A549 (cell line): ENCODE results near the gene SLC25A36. TPM values are rescaled to one million over a fixed set of nuclear protein-coding genes. Genes with fewer than 3 reads are reported as not detected.

Source experiments
- ATAC-seq, 2 experiments: fragments of 200-7000 bp in 1 of 2; fragments of >200 bp in 1 of 2; cut with Nextera tagmentation in 1 of 2; cut with Tn5 transposase in 1 of 2; 3 replicates each; pipeline versions ENCODE4 v1.8.0 to v1.9.1; 2018 to 2020; ENCODE audit warnings: mild to moderate bottlenecking in 1 of 2, moderate library complexity in 1 of 2
- CTCF ChIA-PET: fragments of 300-600 bp; sonication (Branson Sonifier 250); formaldehyde crosslinking; extraction: SDS; loops from one replicate; lab custom pipeline; 2021; ENCODE audit warnings: antibody characterized with exemption, inconsistent platforms; lab: Yijun Ruan, JAX
- POLR2A ChIA-PET: fragments of 350-600 bp; formaldehyde crosslinking; extraction: SDS; loops from one replicate; lab custom pipeline; 2021; ENCODE audit warnings: antibody characterized with exemption, inconsistent platforms; lab: Yijun Ruan, JAX
- DNase-seq, 2 experiments: peaks; one replicate each; pipeline versions ENCODE4 v3.0.0 to v3.0.0-alpha.2; 2011 to 2016; ENCODE audit warnings: low read depth in 1 of 2, low spot score in 1 of 2
- FAIRE-seq: peaks from 2 replicates; lab custom pipeline; 2011; peaks lifted over from hg19 to GRCh38; lab: Jason Lieb, UNC
- H3K27ac ChIP-seq, 2 experiments: fragments of >200 bp; sonication (Bioruptor Twin); formaldehyde crosslinking; 3 replicates each; pipeline ENCODE4 v1.5.1; 2016 to 2017
- H3K4me1 ChIP-seq: fragments of >200 bp; sonication (Bioruptor Twin); formaldehyde crosslinking; 3 replicates; pipeline ENCODE4 v1.6.1; 2016
- H3K4me2 ChIP-seq: fragments of >200 bp; sonication (Bioruptor Twin); formaldehyde crosslinking; 3 replicates; pipeline ENCODE4 v1.6.1; 2016
- H3K4me3 ChIP-seq: fragments of >200 bp; sonication (Bioruptor Twin); formaldehyde crosslinking; 3 replicates; pipeline ENCODE4 v1.5.1; 2016
- H3K9me3 ChIP-seq: fragments of >200 bp; sonication (Bioruptor Twin); formaldehyde crosslinking; 3 replicates; pipeline ENCODE4 v1.6.1; 2016
- CBX2 ChIP-seq: fragments of 200-600 bp; sonication (generic); IDR thresholded peaks from 2 replicates; pipeline ENCODE4 v1.6.1; 2016; ENCODE audit warnings: low read depth, mild to moderate bottlenecking, borderline replicate concordance
- CBX8 ChIP-seq: fragments of 200-600 bp; sonication (generic); IDR thresholded peaks from 2 replicates; pipeline ENCODE4 v1.6.1; 2016
- EHF ChIP-seq: fragments of 250-450 bp; sonication (Bioruptor Pico); IDR thresholded peaks from 2 replicates; pipeline ENCODE4 v1.5.0; 2020; ENCODE audit warnings: mild to moderate bottlenecking
- ELK1 ChIP-seq: fragments of 150-350 bp; IDR thresholded peaks from 2 replicates; pipeline ENCODE4 v1.6.1; 2014; ENCODE audit warnings: low read depth, mild to moderate bottlenecking, low read length
- ESRRA ChIP-seq: fragments of 150-350 bp; IDR thresholded peaks from 2 replicates; pipeline ENCODE4 v1.6.1; 2014; ENCODE audit warnings: mild to moderate bottlenecking, low read length, borderline replicate concordance
- FOSL2 ChIP-seq, 2 experiments: fragments of 450-650 bp in 1 of 2; fragments of >200 bp in 1 of 2; sonication (Bioruptor Twin) in 1 of 2; formaldehyde crosslinking; IDR thresholded peaks; 2 replicates each; pipeline versions ENCODE4 v1.5.0 to v1.6.1; 2016 to 2020; ENCODE audit warnings: mild to moderate bottlenecking in 1 of 2, moderate library complexity in 1 of 2
- HDAC2 ChIP-seq: fragments of 200-600 bp; sonication (generic); IDR thresholded peaks from 2 replicates; pipeline ENCODE4 v1.6.1; 2016
- HOXB5 ChIP-seq: fragments of 250-450 bp; sonication (Bioruptor Pico); IDR thresholded peaks from 2 replicates; pipeline ENCODE4 v1.5.0; 2020; ENCODE audit warnings: mild to moderate bottlenecking, moderate library complexity
- JUNB ChIP-seq: fragments of >200 bp; sonication (Bioruptor Twin); formaldehyde crosslinking; IDR thresholded peaks from 2 replicates; pipeline ENCODE4 v1.6.1; 2016
- KDM5A ChIP-seq: fragments of 200-600 bp; sonication (generic); IDR thresholded peaks from 2 replicates; pipeline ENCODE4 v1.6.1; 2016; ENCODE audit warnings: antibody characterized with exemption, mild to moderate bottlenecking
- MAZ ChIP-seq: fragments of 150-350 bp; IDR thresholded peaks from 2 replicates; pipeline ENCODE4 v1.6.1; 2014; ENCODE audit warnings: antibody characterized with exemption, low read depth, low read length, borderline replicate concordance
- MYC ChIP-seq: IDR thresholded peaks from 2 replicates; pipeline ENCODE4 v1.6.1; 2012; ENCODE audit warnings: mild to moderate bottlenecking, inconsistent platforms, low read length, improper control_type of control experiment, borderline replicate concordance
- NPAS2 ChIP-seq: fragments of 250-450 bp; sonication (Bioruptor Pico); IDR thresholded peaks from 2 replicates; pipeline ENCODE4 v1.8.0; 2022; ENCODE audit warnings: mild to moderate bottlenecking, moderate library complexity, borderline replicate concordance
- PHF8 ChIP-seq: fragments of 200-600 bp; sonication (generic); IDR thresholded peaks from 2 replicates; pipeline ENCODE4 v1.6.1; 2016; ENCODE audit warnings: low read depth, mild to moderate bottlenecking, antibody characterized with exemption, moderate library complexity, borderline replicate concordance
- RCOR1 ChIP-seq: fragments of 150-350 bp; IDR thresholded peaks from 2 replicates; pipeline ENCODE4 v1.6.1; 2014; ENCODE audit warnings: antibody characterized with exemption, low read length, low read depth
- RFX5 ChIP-seq: fragments of 450-650 bp; IDR thresholded peaks from 2 replicates; pipeline ENCODE4 v1.7.1; 2014; ENCODE audit warnings: antibody characterized with exemption, mild to moderate bottlenecking, moderate library complexity
- RNF2 ChIP-seq: fragments of 200-600 bp; sonication (generic); IDR thresholded peaks from 2 replicates; pipeline ENCODE4 v1.6.1; 2016; ENCODE audit warnings: low read depth, mild to moderate bottlenecking, antibody characterized with exemption, moderate library complexity, borderline replicate concordance
- SMC3 ChIP-seq: fragments of >200 bp; sonication (Bioruptor Twin); formaldehyde crosslinking; IDR thresholded peaks from 3 replicates; pipeline ENCODE4 v1.6.1; 2018; ENCODE audit warnings: inconsistent platforms
- SREBF2 ChIP-seq: fragments of 450-650 bp; IDR thresholded peaks from 2 replicates; pipeline ENCODE4 v1.6.1; 2014; ENCODE audit warnings: mild to moderate bottlenecking, moderate library complexity
- TFCP2L1 ChIP-seq: fragments of 250-450 bp; sonication (Bioruptor Pico); IDR thresholded peaks from 2 replicates; pipeline ENCODE4 v1.5.0; 2021; ENCODE audit warnings: mild to moderate bottlenecking
- ZC3H11A ChIP-seq: fragments of 450-650 bp; IDR thresholded peaks from 2 replicates; pipeline ENCODE4 v1.6.1; 2014; ENCODE audit warnings: antibody characterized with exemption, mild to moderate bottlenecking
- ZFP36 ChIP-seq: fragments of 450-650 bp; IDR thresholded peaks from 2 replicates; pipeline ENCODE4 v1.6.1; 2014; ENCODE audit warnings: borderline replicate concordance; ENCODE audit not compliant: partially characterized antibody
- WGBS: methylation state at CpG from one replicate; pipeline ENCODE4 v1.1.6; 2017; ENCODE audit errors: missing lambda C conversion rate; 5-methylcytosine and 5-hydroxymethylcytosine counted together
- polyA plus RNA-seq, 4 experiments: library from polyadenylated mRNA; depleted of rRNA in 3 of 4; stranded (reverse); fragments of >200 nt; fragmentation: RNase III in 1 of 4; extraction: RNeasy Plus Mini Kit Qiagen cat#74134 plus additional on column Dnase treatment in 1 of 4; gene quantifications; 2 replicates in 3 of 4; 3 replicates in 1 of 4; pipeline ENCODE4 v1.2.3, GENCODE V29; 2011 to 2017
- TF ChIP-seq, protein P1 (sequence below): fragments of 200-600 bp; sonication (generic); IDR thresholded peaks from 2 replicates; pipeline ENCODE4 v1.6.1; 2016; ENCODE audit warnings: antibody characterized with exemption, mild to moderate bottlenecking, moderate library complexity

SLC25A36 gene
- polyA plus RNA-seq, 2 of the 4 experiments (the other 2 are of a cell fraction) = 18.2 to 75.0 TPM

DNA sequence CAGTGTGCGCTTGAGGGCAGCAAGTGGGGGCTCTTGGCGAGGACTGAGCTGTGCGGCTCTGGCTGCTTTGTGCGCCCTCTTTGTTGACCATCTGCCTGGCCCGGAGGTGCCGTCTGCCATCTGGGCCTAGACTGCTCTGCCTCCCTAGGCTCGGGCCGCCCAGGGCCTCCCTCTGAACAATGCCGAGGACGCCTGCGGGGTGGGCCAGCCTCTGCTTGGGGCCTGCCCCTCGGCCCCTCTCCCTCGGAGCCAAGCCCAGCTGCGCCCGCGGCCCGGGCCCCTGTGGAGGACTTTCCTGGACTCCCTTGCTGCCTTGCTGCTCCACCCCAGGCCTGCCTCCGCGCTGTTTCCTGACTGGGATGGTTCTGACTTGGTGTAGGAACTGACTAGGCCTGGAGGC is 77.6 kb downstream of the SLC25A36 start:
- POLR2A ChIA-PET = no interaction called here
- FAIRE-seq (no peak), DNase-seq (no peak), ATAC-seq (no peak)
- no peak overlapping the region for H3K4me2 ChIP-seq
- H3K9me3 ChIP-seq = no peaks in the 10 kb centered on the region
- 81% methylated on average over 8 of the region's 19 CpGs for WGBS
- CTCF ChIA-PET = no interaction called here
- H3K4me3 ChIP-seq = no peak overlapping the region
- TF ChIP-seq ELK1 = no peak
- no peak for TF ChIP-seq HDAC2
- no peak for TF ChIP-seq RFX5
- TF ChIP-seq HOXB5 (CRISPR knock-in tag) = no peak
- no peak for TF ChIP-seq CBX8
- no peak for TF ChIP-seq ZC3H11A
- TF ChIP-seq FOSL2 (IDR thresholded peaks at IDR 0.05) = no peak
- no peak for TF ChIP-seq FOSL2 (CRISPR knock-in tag; IDR thresholded peaks at IDR 0.05)
- no peak for TF ChIP-seq MYC
- no peak for TF ChIP-seq EHF
- no peak for TF ChIP-seq JUNB
- no peak for TF ChIP-seq ESRRA
- TF ChIP-seq PHF8 = no peak
- TF ChIP-seq TFCP2L1 (CRISPR knock-in tag) = no peak
- TF ChIP-seq, protein P1, sequence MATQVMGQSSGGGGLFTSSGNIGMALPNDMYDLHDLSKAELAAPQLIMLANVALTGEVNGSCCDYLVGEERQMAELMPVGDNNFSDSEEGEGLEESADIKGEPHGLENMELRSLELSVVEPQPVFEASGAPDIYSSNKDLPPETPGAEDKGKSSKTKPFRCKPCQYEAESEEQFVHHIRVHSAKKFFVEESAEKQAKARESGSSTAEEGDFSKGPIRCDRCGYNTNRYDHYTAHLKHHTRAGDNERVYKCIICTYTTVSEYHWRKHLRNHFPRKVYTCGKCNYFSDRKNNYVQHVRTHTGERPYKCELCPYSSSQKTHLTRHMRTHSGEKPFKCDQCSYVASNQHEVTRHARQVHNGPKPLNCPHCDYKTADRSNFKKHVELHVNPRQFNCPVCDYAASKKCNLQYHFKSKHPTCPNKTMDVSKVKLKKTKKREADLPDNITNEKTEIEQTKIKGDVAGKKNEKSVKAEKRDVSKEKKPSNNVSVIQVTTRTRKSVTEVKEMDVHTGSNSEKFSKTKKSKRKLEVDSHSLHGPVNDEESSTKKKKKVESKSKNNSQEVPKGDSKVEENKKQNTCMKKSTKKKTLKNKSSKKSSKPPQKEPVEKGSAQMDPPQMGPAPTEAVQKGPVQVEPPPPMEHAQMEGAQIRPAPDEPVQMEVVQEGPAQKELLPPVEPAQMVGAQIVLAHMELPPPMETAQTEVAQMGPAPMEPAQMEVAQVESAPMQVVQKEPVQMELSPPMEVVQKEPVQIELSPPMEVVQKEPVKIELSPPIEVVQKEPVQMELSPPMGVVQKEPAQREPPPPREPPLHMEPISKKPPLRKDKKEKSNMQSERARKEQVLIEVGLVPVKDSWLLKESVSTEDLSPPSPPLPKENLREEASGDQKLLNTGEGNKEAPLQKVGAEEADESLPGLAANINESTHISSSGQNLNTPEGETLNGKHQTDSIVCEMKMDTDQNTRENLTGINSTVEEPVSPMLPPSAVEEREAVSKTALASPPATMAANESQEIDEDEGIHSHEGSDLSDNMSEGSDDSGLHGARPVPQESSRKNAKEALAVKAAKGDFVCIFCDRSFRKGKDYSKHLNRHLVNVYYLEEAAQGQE = no peak
- no peak for TF ChIP-seq KDM5A
- no peaks in the 10 kb centered on the region for H3K4me1 ChIP-seq
- H3K27ac ChIP-seq = no peak overlapping the region

DNA sequence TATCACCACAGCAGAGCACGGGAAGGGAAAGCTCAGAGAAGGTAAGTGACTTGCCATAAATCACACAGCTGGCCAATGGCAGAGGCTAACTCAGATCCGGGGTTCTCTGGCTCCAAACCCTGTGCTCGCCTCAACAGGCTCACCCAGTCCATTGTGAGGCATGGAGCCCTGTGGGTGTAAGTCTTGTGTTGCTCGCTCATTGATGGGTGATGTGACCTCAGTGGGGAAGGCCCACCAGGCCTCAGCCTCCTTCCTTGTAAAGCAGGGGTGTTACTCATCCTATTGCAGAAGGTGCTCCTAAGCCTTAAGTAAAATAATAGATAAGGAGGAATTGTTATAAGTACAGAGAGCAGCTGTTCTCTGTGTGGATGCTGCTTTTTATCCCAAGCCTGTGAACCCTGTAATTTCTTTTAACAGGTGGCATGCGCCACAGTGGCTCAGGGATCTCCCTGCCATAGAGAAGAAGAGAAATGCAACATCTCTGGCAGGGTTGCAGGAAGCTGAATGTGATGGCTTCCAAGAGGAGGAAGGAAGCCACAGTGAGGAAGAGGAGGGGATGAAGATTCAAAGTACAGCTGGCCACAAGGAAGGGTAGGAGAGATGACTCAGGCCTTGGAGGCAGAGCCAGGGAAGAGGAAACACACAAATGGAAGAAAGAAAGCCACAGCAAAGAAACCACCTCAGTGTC is 78.7 kb downstream of the SLC25A36 start:
- Histone ChIP-seq H3K4me2 (no peak overlapping the region), H3K27ac (no peak overlapping the region), H3K9me3 (no peaks in the 10 kb centered on the region)
- WGBS = 51% methylated on average over 5 of the region's 5 CpGs
- POLR2A ChIA-PET = no interaction called here
- TF ChIP-seq KDM5A = no peak
- no peak for TF ChIP-seq MAZ
- no peak for TF ChIP-seq ZFP36
- TF ChIP-seq CBX2 = no peak
- TF ChIP-seq NPAS2 (CRISPR knock-in tag) = no peak
- TF ChIP-seq RNF2 = no peak
- TF ChIP-seq RCOR1 = no peak
- no peak for TF ChIP-seq TFCP2L1 (CRISPR knock-in tag)
- no peak for TF ChIP-seq SMC3
- no peak for TF ChIP-seq SREBF2
- no peak for TF ChIP-seq ZC3H11A
- no peak for TF ChIP-seq HDAC2
- TF ChIP-seq, all 56 proteins: peak for 0
- no peak for FAIRE-seq
- no peak for ATAC-seq
- CTCF ChIA-PET = interaction anchor here (1.4 kb wide), 1 partner anchor 9 kb away, joined by 4 read pairs; no protein-coding TSS in a partner anchor
- no peaks in the 10 kb centered on the region for H3K4me1 ChIP-seq
- H3K4me3 ChIP-seq = no peak overlapping the region
- no peak for DNase-seq
